GM10266 (cell line): ENCODE data around the gene IFFO2.

ENCODE experiments used
- DNase-seq: peaks from one replicate; pipeline ENCODE4 v3.0.0; 2012; ENCODE audit errors: extremely low spot score
- CTCF ChIP-seq: IDR thresholded peaks from 2 replicates; pipeline ENCODE4 v1.5.1; 2012; ENCODE audit warnings: mild to moderate bottlenecking, low read depth; ENCODE audit not compliant: control insufficient read depth, insufficient read depth; ENCODE audit errors: missing control alignments

The IFFO2 gene

GRCh38 chr1:18956193-18957135, at the start of gene IFFO2:
TSS of gene IFFO2 (minus strand) at chr1:18956676. CDS start at chr1:18956332, 344 bp downstream.
- TF ChIP-seq CTCF = no peak
- peak; percentile 100 for DNase-seq

- no peak for TF ChIP-seq CTCF
- no peak for DNase-seq
Measured at GRCh38 chr1:19006000-19006399, 49.5 kb upstream of the IFFO2 start.

- DNase-seq = no peak
- TF ChIP-seq CTCF = no peak
Measured at GRCh38 chr1:19003371-19004290, 47.2 kb upstream of the IFFO2 start.

- no peak for DNase-seq
- no peak for TF ChIP-seq CTCF
Measured at GRCh38 chr1:19000065-19000464, 43.6 kb upstream of the IFFO2 start.

- TF ChIP-seq CTCF = no peak
- no peak for DNase-seq
Measured at GRCh38 chr1:18999359-18999758, 42.9 kb upstream of the IFFO2 start.

GRCh38 chr1:18998016-18998724, 41.7 kb upstream of the IFFO2 start:
- no peak for TF ChIP-seq CTCF
- DNase-seq = no peak
